ENCODE measurements around the gene FKBP1B. TPM values are rescaled to one million over a fixed set of nuclear protein-coding genes. Genes with fewer than 3 reads are reported as not detected.
"Not testable (repeated sequence)": the region's sequence is repeated elsewhere in the genome, so short reads cannot be mapped to it uniquely, and the experiment has no call there.

Gene FKBP1B
- 40.5 and 43.5 TPM in 2 replicates for total RNA-seq (2014; rRNA removed; shearing (Covaris generic))

GRCh38 chr2:24049485-24050021 lies at the start of gene FKBP1B:
TSS of gene FKBP1B (plus strand) at chr2:24049741. CDS start at chr2:24049850, 109 bp downstream.
- peaks cover 10% of the 10 kb centered on the region; the same call in 1 of the 2 replicates for H3K27me3 ChIP-seq (ENCODE audit: control insufficient read depth, insufficient read depth, low read length)
- DNase-seq: peak; percentile 97
- H3K36me3 ChIP-seq (replicated peaks; ENCODE audit: control insufficient read depth, insufficient read depth, low read length): peaks cover 3% of the 10 kb centered on the region; the same call in 1 of the 2 replicates
- peak within 1 kb of the TSS; percentile 86 for H3K4me3 ChIP-seq (ENCODE audit: insufficient read depth, low read depth, low read length)

GRCh38 chr2:24007693-24008092 lies 41.8 kb upstream of the FKBP1B start:
- Histone ChIP-seq H3K36me3 (replicated peaks; ENCODE audit: control insufficient read depth, insufficient read depth, low read length) (no peaks in the 10 kb centered on the region; the same call in 1 of the 2 replicates), H3K27me3 (ENCODE audit: control insufficient read depth, insufficient read depth, low read length) (peaks cover 15% of the 10 kb centered on the region), H3K4me3 (ENCODE audit: insufficient read depth, low read depth, low read length) (no peak overlapping the region)
- no peak for DNase-seq

- Histone ChIP-seq H3K36me3 (replicated peaks; ENCODE audit: control insufficient read depth, insufficient read depth, low read length) (no peaks in the 10 kb centered on the region; the same call in 1 of the 2 replicates), H3K4me3 (ENCODE audit: insufficient read depth, low read depth, low read length) (no peak overlapping the region), H3K27me3 (ENCODE audit: control insufficient read depth, insufficient read depth, low read length) (peaks cover 15% of the 10 kb centered on the region)
- DNase-seq: no peak
Observed at GRCh38 chr2:24008672-24009366, 40.7 kb upstream of the FKBP1B start.

- Histone ChIP-seq H3K4me3 (ENCODE audit: insufficient read depth, low read depth, low read length) (no peak overlapping the region; the same call in 1 of the 2 replicates), H3K27me3 (ENCODE audit: control insufficient read depth, insufficient read depth, low read length) (peaks cover 15% of the 10 kb centered on the region), H3K36me3 (replicated peaks; ENCODE audit: control insufficient read depth, insufficient read depth, low read length) (no peaks in the 10 kb centered on the region; the same call in 1 of the 2 replicates)
- DNase-seq: no peak
Observed at GRCh38 chr2:24009367-24009679, 40.2 kb upstream of the FKBP1B start.

GRCh38 chr2:24009680-24010476 lies 39.7 kb upstream of the FKBP1B start, which contains the start of gene MFSD2B:
TSS of gene MFSD2B (plus strand) at chr2:24010085. CDS start at chr2:24010097, 12 bp downstream.
- no peaks in the 10 kb centered on the region; the same call in 1 of the 2 replicates for H3K36me3 ChIP-seq (replicated peaks; ENCODE audit: control insufficient read depth, insufficient read depth, low read length)
- DNase-seq: peak; percentile 80
- H3K4me3 ChIP-seq (ENCODE audit: insufficient read depth, low read depth, low read length): peak within 1 kb of the TSS; percentile 51

GRCh38 chr2:24010477-24011249 lies 38.9 kb upstream of the FKBP1B start:
- DNase-seq: peak; percentile 57
- Histone ChIP-seq H3K27me3 (ENCODE audit: control insufficient read depth, insufficient read depth, low read length) (peaks cover 15% of the 10 kb centered on the region), H3K36me3 (replicated peaks; ENCODE audit: control insufficient read depth, insufficient read depth, low read length) (no peaks in the 10 kb centered on the region), H3K4me3 (ENCODE audit: insufficient read depth, low read depth, low read length) (peak overlapping the region; percentile 51)

More at GRCh38 chr2:24009680-24010476, 39.7 kb upstream of the FKBP1B start, which contains the start of gene MFSD2B:
- H3K27me3 ChIP-seq (ENCODE audit: control insufficient read depth, insufficient read depth, low read length): peaks cover 15% of the 10 kb centered on the region

GRCh38 chr2:24011250-24012104 lies 38.1 kb upstream of the FKBP1B start:
- no peak overlapping the region for H3K4me3 ChIP-seq (ENCODE audit: insufficient read depth, low read depth, low read length)
- H3K27me3 ChIP-seq (ENCODE audit: control insufficient read depth, insufficient read depth, low read length): peaks cover 15% of the 10 kb centered on the region
- H3K36me3 ChIP-seq (replicated peaks; ENCODE audit: control insufficient read depth, insufficient read depth, low read length): no peaks in the 10 kb centered on the region
- no peak for DNase-seq

GRCh38 chr2:24012521-24013188 lies 36.9 kb upstream of the FKBP1B start:
- DNase-seq: no peak
- Histone ChIP-seq H3K36me3 (replicated peaks; ENCODE audit: control insufficient read depth, insufficient read depth, low read length) (no peaks in the 10 kb centered on the region), H3K27me3 (ENCODE audit: control insufficient read depth, insufficient read depth, low read length) (peaks cover 15% of the 10 kb centered on the region), H3K4me3 (ENCODE audit: insufficient read depth, low read depth, low read length) (no peak overlapping the region)

- H3K27me3 ChIP-seq (ENCODE audit: control insufficient read depth, insufficient read depth, low read length); DNase-seq; H3K36me3 ChIP-seq (replicated peaks; ENCODE audit: control insufficient read depth, insufficient read depth, low read length); H3K4me3 ChIP-seq (ENCODE audit: insufficient read depth, low read depth, low read length): not testable (repeated sequence)
Observed at GRCh38 chr2:24014902-24015301, 34.6 kb upstream of the FKBP1B start.

GRCh38 chr2:24015562-24016375 lies 33.8 kb upstream of the FKBP1B start:
- peak; percentile 69 for DNase-seq
- Histone ChIP-seq H3K27me3 (ENCODE audit: control insufficient read depth, insufficient read depth, low read length) (no peaks in the 10 kb centered on the region), H3K36me3 (replicated peaks; ENCODE audit: control insufficient read depth, insufficient read depth, low read length) (no peaks in the 10 kb centered on the region)

GRCh38 chr2:24016376-24016761 lies 33.2 kb upstream of the FKBP1B start:
- Histone ChIP-seq H3K36me3 (replicated peaks; ENCODE audit: control insufficient read depth, insufficient read depth, low read length) (no peaks in the 10 kb centered on the region), H3K4me3 (ENCODE audit: insufficient read depth, low read depth, low read length) (no peak overlapping the region), H3K27me3 (ENCODE audit: control insufficient read depth, insufficient read depth, low read length) (no peaks in the 10 kb centered on the region)
- DNase-seq: peak; percentile 47

More at GRCh38 chr2:24015562-24016375, 33.8 kb upstream of the FKBP1B start:
- H3K4me3 ChIP-seq (ENCODE audit: insufficient read depth, low read depth, low read length): no peak overlapping the region

GRCh38 chr2:24016853-24017703 lies 32.5 kb upstream of the FKBP1B start:
- Histone ChIP-seq H3K27me3 (ENCODE audit: control insufficient read depth, insufficient read depth, low read length) (no peaks in the 10 kb centered on the region), H3K36me3 (replicated peaks; ENCODE audit: control insufficient read depth, insufficient read depth, low read length) (no peaks in the 10 kb centered on the region), H3K4me3 (ENCODE audit: insufficient read depth, low read depth, low read length) (no peak overlapping the region)
- peak; percentile 57 for DNase-seq

All from H7 (cell line).